ENCODE measurements around the gene MMS22L.

DNA sequence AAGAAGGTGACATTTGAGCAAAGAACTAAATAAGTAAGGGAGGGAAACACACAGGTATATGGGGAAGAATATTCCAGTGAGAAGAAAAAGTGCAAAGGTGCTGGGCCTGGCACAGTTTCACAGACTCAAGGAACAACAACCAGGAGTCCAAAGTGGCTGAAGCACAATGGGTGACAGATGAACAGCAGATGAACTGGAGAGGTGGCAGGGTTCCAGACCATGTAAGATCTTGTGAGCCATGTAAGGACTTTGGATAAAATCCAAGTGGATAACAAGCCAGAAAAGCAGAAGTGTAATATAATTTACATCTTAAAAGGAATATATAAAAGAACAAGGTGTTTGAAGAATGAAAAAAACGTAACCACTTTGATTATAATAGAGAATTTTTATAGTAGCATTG is 87.9 kb downstream of the MMS22L start:
- TF ChIP-seq, protein P1, sequence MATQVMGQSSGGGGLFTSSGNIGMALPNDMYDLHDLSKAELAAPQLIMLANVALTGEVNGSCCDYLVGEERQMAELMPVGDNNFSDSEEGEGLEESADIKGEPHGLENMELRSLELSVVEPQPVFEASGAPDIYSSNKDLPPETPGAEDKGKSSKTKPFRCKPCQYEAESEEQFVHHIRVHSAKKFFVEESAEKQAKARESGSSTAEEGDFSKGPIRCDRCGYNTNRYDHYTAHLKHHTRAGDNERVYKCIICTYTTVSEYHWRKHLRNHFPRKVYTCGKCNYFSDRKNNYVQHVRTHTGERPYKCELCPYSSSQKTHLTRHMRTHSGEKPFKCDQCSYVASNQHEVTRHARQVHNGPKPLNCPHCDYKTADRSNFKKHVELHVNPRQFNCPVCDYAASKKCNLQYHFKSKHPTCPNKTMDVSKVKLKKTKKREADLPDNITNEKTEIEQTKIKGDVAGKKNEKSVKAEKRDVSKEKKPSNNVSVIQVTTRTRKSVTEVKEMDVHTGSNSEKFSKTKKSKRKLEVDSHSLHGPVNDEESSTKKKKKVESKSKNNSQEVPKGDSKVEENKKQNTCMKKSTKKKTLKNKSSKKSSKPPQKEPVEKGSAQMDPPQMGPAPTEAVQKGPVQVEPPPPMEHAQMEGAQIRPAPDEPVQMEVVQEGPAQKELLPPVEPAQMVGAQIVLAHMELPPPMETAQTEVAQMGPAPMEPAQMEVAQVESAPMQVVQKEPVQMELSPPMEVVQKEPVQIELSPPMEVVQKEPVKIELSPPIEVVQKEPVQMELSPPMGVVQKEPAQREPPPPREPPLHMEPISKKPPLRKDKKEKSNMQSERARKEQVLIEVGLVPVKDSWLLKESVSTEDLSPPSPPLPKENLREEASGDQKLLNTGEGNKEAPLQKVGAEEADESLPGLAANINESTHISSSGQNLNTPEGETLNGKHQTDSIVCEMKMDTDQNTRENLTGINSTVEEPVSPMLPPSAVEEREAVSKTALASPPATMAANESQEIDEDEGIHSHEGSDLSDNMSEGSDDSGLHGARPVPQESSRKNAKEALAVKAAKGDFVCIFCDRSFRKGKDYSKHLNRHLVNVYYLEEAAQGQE (IDR thresholded peaks at IDR 0.05; ENCODE audit: insufficient replicate concordance, low read depth), result no peak
- TF ChIP-seq, protein P2, sequence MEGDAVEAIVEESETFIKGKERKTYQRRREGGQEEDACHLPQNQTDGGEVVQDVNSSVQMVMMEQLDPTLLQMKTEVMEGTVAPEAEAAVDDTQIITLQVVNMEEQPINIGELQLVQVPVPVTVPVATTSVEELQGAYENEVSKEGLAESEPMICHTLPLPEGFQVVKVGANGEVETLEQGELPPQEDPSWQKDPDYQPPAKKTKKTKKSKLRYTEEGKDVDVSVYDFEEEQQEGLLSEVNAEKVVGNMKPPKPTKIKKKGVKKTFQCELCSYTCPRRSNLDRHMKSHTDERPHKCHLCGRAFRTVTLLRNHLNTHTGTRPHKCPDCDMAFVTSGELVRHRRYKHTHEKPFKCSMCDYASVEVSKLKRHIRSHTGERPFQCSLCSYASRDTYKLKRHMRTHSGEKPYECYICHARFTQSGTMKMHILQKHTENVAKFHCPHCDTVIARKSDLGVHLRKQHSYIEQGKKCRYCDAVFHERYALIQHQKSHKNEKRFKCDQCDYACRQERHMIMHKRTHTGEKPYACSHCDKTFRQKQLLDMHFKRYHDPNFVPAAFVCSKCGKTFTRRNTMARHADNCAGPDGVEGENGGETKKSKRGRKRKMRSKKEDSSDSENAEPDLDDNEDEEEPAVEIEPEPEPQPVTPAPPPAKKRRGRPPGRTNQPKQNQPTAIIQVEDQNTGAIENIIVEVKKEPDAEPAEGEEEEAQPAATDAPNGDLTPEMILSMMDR (IDR thresholded peaks at IDR 0.05; ENCODE audit: insufficient read depth, low read length), result no peak
- no peak for TF ChIP-seq POLR2AphosphoS5 (IDR thresholded peaks at IDR 0.05; ENCODE audit: low read depth)
- TF ChIP-seq GABPA (IDR thresholded peaks at IDR 0.05; ENCODE audit: low read depth), result no peak

All from HL-60 (cell line).